Measurements from ENCODE around the gene KCNQ5.

Gene KCNQ5

GRCh38 chr6:72925136-72925535 lies 303.3 kb downstream of the KCNQ5 start:
- no peak for DNase-seq

- no peak for DNase-seq
Measured at GRCh38 chr6:72930556-72931132, 308.8 kb downstream of the KCNQ5 start.

- DNase-seq = no peak
Measured at GRCh38 chr6:72931325-72931887, 309.5 kb downstream of the KCNQ5 start.

- DNase-seq = no peak
Measured at GRCh38 chr6:72933233-72933632, 311.4 kb downstream of the KCNQ5 start.

- DNase-seq = no peak
Measured at GRCh38 chr6:72936766-72937559, 315.1 kb downstream of the KCNQ5 start.

DNA sequence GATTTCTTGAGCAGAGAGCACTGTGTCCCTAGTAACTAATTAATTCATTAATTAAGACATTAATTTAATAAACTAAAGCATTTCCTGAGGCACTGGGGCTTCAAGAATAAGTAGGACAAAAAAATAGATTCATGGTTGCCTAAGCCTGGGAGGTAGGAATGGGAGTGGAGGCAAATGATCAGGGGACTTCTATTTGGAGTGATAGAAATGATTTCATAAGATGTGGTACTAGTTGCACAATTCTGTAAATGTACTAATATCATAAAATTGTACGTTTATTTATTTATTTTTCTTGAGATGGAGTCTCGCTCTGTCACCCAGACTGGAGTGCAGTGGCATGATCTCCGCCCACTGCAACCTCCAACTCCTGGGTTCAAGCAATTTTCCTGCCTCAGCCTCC lies 316.2 kb downstream of the KCNQ5 start:
- no peak for DNase-seq

DNA sequence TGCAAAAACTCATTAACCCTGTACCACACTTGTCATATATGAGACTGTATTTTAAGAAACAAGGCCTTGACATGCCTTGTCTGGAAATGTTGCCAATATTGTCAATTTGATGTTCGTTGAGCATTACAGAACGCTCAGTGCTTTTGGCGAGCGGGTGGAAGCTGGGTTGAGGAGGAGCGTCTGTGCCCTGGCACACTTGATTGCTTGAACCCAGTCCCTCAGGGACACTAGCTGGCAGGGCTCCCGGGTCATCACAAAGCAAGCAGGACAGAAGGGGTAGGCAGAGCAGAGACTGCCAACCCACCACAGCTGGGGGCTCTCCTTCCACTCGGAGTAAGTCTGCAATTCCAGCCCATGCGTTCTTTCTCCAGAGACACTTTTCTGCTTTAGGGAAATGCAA lies 317.1 kb downstream of the KCNQ5 start:
- DNase-seq = no peak

GRCh38 chr6:72940265-72940664 lies 318.4 kb downstream of the KCNQ5 start:
- no peak for DNase-seq

DNA sequence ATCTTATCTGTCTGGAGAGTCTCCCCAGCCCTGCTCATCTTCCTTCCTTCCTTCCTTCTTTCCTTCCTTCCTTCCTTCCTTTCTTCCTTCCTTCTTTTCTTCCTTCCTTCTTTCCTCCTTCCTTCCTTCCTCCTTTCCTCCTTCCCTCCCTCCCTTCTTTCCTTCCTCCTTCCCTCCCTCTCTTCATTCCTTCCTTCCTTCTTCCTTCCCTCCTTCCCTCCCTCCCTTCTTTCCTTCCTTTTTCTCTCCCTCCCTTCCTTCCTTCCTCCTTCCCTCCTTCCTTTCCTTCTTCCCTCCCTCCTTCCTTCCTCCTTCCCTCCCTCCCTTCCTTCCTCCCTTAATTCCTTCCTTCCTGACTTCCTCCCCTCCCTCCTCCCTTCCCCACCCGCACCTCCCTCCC lies 319.4 kb downstream of the KCNQ5 start:
- DNase-seq = no peak

DNA sequence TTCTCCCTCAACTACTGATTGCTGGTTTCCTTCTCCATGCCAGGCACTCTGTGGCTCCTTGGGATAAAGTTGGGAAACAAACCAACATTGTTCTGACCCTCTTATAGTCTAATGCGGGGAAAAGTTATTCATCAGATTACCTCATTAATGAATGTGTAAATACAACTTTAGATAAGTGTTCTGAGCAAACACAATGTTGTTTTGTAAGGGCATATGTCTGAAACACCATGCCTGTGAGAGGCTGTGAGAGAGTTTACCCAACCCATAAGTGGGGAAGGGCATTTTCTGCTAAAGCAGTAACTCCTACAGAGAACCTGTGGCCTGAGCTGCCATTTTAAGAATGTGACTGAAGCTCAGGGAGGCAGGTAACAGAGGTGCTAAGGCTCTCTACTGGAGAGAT lies 319.9 kb downstream of the KCNQ5 start:
- no peak for DNase-seq

DNA sequence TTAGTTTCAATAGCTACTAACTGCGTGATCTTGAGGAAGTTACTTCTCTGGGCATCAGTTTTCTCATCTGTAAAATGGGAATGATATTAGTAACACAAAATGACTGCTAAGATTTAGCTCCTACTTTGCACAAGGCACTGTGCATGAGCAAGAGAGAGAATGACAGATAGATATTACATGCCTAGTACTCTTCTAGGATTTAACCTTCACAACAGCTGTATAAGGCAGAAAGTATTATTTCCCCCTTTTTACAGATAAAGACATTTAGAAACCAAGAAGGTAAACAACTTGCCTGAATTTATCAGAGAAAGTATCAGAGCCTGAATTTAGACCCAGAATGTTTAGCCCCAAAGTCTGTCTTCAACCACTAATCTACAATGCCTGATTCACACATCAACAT lies 321.8 kb downstream of the KCNQ5 start:
- DNase-seq = no peak

- no peak for DNase-seq
Measured at GRCh38 chr6:72944660-72945059, 322.8 kb downstream of the KCNQ5 start.

GRCh38 chr6:72946774-72947173 lies 324.9 kb downstream of the KCNQ5 start:
- no peak for DNase-seq

GRCh38 chr6:72947534-72947933 lies 325.7 kb downstream of the KCNQ5 start:
- no peak for DNase-seq

- DNase-seq = no peak
Measured at GRCh38 chr6:72948153-72948552, 326.3 kb downstream of the KCNQ5 start.

DNA sequence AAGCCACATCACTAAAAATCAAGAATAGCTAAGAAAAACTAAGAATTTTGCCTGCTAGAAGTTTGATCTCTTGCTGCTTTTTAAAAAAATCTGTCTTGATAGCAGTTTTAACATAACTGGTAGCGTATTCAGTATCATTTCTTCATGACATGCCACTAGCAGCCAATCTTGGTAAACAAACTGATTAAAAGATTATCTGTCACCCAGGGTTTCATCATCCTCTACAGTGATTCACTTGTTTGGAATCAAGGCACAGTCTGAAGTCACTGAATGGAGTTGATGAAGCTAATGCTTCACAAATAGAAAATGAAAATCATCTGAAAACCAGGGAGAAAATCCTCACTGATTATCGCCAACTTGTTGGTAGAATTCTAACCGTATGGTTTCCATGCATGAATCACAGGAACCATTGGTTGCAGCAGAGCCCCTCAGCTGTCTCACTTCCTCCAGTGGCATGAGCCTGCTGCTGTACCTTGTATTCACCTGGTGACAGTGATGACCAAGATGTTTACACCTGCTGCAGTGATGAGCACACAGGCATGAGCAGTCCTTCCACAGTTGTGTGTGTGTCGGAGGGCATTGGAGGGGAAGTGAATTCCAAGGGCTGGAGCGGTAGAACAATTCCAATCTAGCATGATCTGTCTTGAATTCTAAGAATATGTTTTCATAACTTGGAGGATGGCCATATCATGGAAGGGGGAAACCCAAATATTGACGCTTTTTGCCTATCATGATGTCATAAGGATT lies 328.4 kb downstream of the KCNQ5 start:
- no peak for DNase-seq

- no peak for DNase-seq
Measured at GRCh38 chr6:72952808-72953630, 331.2 kb downstream of the KCNQ5 start.

DNA sequence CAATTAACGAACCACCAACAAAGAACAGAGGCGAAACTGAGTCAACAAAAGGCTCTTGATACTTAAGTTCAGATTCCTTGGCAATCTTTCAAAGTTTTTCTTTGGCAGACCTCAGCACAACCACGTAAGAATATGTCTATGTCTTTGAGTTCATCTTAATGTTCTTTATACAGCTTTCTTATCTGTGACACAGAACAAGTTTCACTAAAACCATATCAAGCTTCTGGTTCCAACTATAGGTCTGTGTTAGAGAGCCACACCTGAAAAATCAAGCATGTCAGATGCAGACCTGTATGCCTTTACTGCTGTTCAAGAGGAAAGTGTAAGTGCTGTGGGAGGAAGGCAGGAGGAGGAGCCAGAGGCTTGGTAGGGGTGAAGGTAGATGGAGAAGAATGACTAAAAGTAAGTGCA lies 332.1 kb downstream of the KCNQ5 start:
- no peak for DNase-seq

- DNase-seq = no peak
Measured at GRCh38 chr6:72954716-72955115, 332.9 kb downstream of the KCNQ5 start.

DNA sequence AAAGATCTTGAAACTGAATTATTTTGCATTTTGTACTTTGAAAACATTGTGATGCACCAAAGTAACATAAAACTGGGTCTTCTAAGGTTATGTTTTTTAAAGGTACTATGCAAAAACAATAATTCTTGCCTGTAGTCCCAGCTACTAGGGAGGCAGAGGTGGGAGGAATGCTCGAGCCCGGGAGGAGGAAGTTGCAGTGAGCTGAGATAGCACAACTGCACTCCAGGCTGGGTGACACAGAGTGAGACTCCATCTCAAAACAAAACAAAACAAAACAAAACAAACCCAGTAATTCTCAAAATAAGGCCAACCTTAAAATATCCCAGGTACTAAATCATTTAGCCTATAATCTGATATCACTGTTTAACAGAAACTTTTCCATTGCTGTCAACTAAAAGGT lies 333.8 kb downstream of the KCNQ5 start:
- DNase-seq = no peak

DNA sequence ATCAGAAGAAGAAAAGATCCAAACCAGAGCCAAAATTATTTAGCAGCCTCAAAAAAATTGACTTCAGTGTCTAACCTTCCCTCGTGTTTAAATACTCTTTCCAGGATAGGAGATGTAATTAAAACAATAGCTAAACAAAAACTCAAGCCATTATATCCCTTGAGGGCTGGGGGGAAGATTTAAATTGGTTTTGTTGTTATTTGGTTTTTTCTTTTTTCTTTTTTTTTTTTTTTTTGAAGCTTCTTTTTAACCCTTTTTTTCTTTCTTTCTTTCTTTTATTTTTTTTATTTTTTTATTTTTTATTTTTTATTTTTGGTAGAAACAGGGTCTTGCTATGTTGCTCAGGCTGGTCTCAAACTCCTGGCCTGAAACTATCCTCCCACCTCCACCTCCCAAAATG lies 334.4 kb downstream of the KCNQ5 start:
- DNase-seq = no peak

DNA sequence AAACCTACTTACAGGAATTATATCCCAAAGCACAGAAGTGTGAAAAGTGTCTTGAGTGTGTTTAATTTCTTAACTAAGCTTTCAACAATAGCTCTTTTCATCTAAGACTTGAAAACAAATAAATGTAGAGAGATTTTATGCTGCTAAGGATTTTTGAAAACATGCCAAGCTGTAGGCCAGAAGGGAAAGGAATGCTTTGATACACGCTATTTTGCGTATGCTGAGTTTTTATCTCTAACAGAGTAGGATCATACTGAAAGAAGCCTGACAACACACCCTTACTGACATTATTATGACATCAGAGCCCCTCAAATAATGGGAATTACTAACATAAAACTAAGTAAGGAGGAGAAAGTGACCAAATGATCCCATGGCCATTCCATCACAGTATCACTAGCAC lies 338.0 kb downstream of the KCNQ5 start:
- no peak for DNase-seq

GRCh38 chr6:72963946-72964345 lies 342.1 kb downstream of the KCNQ5 start:
- DNase-seq = no peak

Measured in activated CD4-positive, alpha-beta T cell treated with anti-CD3 and anti-CD28 coated beads, Interleukin-2, amount 50 U/mL, for 4 hours (primary cell).